T-helper 2 cell (primary cell): ENCODE results near the gene PIBF1.
"Not testable (repeated sequence)": the region's sequence is repeated elsewhere in the genome, so short reads cannot be mapped to it uniquely, and the experiment has no call there.

Source experiments
- DNase-seq, 5 experiments: peaks; one replicate each; pipeline versions ENCODE4 v3.0.0 to v3.0.0-alpha.2; 2012 to 2022

PIBF1 gene

DNA sequence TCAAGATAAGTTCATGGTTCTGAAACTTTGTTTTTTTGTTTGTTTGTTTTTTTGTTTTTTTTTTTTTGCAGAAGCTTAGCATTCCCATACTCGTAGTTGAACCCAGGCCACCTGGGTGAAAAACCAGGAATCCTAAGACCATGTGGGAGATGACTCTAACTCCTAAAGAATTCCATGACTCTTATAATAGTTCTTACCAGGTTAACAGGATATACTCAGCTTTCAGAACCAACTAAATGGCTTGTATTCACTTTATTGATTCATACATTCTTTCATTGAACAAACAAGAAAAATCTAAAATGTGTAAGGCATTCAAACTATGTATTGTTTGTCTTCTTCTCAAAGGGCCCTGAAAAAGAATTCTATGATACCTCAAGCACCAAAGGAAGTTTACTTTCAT, 236.4 kb downstream of the PIBF1 start:
- DNase-seq, result no peak

DNA sequence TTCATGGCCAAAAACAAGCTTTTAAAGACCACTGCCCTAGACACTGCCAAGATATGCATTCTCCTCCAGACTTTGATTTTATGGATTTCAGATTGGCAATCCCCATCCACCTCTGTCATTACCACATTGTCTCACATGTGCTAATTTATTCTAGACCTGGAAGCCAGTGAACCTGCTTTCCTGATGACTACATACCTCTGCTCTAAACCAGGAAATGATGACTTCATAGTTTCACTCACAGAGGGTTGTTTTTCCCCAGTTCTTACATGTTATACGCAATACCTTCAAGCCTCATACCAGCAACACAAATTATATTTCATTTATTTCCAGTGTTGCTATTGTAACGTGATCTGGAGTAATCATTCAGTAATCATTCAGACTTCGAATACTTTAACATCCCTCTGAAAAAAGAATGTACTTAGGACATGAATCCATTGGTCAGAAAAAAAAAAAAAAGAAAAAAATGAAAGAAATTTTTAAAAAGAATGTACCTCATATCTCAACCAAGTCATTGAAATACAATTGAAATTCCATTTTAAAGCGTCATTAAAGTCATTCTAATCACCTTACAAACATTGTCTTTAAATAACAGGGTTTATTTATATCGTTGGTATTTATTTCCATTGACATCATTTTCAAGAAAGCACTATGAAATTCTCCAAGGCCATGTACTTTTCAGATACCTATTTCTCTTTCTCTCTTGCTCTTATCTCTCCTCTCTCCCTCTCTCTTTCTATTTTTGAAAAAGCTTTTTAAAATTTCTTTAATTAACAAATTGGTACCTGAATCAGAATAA, 243.5 kb downstream of the PIBF1 start:
- no peak for DNase-seq

DNA sequence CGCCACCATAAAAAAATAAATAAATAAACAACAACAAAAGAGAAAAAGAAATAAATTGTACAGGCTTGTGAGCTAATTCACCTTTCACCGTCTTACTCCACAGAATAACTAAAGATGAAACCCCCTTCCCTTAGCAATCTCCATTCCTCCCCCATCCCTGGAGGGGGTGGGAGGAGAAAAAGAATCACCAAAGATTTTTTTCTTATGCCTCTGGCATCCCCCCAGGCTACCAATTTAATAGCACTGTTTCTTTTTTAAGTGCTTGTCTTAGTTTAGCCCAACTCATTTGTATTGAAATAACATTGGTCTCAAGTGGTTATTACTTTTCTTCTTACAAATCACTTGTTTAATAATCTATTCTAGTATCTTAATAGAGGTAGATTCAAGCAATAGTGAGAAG, 253.0 kb downstream of the PIBF1 start:
- DNase-seq, result no peak

DNA sequence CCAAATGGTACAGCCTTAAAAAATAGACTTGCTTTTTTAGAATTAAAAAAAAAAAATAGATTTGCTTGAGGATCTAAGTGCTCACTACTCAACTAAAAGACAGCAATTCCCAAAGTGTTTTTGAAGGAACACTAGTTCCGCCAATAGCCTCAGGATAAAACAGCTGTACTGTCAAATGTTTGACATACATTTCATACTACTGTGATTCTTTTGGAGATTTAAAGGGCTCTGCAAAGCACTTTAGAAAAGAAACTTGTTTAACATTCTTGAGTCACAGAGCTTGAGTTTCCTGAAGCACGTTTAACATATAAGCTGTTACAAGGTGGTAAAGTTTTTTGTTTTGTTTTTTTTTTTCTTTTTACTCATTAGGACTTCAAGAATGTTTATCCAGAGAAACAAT, 253.7 kb downstream of the PIBF1 start:
- no peak for DNase-seq

DNA sequence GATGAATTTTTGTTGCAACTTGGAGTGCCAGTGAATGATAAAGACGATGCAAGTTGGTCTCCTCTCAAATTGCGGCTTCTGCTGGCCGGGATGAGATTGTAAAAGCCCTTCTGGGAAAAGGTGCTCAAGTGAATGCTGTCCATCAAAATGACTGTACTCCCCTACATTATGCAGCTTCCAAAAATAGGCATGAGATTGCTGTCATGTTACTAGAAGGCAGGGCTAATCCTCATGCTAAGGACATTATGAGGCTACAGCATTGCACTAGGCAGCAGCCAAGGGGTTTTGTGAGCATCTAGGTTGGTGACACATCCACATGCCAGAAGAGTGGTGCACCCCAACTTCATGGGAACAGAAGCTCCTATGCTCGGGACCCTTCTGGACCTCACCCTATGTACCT, 254.6 kb downstream of the PIBF1 start:
- DNase-seq, result no peak

DNA sequence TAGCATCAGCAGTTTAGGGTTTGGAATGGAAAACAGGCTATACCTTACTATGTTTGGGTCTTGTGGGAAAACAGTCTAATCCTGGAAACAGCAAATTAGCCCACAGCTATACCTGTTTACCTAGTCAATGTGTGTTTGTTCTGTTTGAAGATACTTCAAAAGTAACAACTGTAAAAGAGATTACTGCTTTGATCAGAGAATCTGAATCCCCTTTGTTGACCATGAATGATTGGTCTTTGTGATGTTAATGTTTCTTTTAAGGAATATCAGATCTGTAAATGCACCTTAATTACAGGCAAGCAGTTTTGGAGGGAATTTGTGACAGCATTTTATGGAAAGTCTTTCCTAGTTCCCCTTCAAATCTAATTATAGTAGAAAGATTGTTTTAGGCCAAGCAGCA, 256.1 kb downstream of the PIBF1 start:
- no peak for DNase-seq

DNA sequence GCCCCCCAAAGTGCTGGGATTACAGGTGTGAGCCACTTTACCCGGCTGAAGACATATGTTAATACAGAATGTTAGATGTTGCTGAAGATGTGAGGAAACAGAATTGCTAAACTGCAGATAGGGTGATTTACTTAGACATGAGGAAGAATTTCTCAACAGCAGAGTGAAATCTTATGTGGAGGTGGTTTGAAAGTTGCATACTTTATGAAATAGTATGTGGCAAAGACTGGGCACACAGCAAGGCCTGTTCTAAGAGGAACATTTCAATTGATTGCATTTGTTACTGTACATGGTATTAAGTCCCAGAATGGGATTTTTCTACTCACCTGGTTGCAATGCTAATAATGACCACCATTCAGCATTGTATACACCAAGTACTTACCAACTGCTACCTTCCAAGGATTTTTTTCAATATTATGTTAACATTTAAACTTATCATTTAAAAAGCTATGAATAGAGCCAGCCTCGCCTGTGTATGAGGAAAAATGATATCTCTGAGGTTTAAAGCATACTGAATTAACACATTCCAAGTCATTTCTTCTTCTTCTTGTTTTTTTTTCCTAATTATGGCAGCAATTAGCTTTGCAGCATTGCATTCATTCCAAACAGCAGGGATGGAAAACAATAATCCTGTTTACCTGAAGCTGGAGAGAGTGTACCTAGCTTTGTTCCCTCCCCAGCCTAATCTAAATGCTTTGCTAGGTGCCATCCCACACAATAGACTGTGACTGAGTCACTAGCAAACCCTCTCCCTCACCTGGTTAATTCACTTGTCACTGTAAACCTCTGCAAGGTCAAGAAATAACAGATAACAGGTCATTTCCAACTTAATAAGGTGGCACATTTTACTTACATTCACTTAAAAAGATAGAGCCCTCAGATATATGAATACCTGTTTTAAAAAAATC, 257.5 kb downstream of the PIBF1 start:
- no peak for DNase-seq

DNA sequence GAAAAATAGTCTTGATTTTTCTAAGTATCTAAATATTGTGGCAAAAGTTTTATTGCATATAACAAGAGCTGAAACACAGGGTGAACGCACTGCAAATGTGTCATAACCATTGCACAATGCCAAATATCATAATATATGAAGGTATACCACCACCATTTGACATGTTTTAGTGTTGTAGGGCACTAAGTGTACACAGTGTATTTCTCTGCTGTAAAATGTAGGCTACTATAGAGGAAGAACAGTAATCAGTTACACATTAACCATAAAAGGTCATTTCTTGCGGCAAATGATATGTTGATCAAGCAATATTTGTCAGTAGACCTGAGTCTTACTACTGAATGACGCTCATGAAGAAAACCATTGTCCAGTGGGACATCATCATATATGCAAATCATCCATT, 258.6 kb downstream of the PIBF1 start:
- DNase-seq, result no peak

DNA sequence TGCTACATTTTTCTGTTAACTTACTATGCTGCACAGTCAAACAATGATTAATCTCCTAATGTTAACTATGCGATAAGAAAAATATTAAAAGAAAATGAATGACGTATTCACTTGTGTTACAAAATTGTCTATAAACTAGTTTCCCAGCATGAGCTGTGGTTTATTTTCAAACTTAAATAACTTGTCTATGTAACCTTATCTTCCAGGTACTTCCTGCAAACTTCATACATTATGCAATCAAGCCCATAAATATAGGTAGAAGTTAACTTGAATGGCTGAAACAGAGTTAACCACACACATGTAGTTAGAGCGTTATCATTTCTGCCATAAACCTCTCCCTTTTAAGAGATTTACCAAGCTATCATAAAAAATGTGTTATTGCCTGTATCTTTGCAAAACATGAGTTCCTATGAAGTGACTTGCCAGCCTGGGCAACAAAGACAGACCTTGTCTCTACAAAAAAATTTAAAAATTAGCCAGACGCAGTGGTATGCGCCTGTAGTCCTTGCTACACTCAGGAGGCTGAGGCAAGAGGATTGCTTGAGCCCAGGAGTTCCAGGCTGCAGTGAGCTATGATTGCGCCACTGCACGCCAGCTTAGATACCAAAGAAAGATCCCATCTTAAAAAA, 259.1 kb downstream of the PIBF1 start:
- no peak for DNase-seq

DNA sequence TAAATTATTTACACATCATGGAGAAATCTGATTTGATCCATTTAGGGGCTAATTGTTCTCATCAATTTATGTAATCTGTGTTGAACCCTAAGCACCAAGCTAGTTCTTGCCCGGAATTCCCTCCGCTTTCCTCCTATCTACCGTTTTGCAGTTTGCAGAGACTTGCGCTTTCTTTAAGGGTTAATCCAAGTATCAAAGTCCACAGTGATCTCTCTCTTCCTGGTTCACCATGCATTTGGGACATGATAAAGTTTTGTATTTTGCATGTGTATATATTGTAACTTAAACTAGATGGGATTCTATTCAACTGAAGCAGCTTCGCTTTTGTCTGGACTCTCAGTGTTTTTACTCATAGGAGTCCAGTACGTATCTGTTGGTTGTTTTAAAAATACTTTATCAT, 263.1 kb downstream of the PIBF1 start:
- no peak for DNase-seq

DNA sequence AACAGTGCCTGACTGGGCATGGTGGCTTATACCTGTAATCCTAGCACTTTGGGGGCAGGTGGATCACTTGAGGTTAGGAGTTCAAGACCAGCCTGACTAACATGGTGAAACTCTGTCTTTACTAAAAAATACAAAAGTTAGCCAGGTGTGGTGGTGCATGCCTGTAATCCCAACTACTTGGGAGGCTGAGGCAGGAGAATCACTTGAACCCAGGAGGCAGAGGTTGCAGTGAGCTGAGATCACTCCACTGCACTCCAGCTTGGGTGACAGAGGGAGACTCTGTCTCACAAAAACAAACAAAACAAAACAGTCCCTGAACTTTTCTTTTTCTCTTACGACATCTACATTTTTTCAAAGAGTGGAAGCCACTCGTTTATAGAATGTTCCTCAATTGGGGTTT, 266.7 kb downstream of the PIBF1 start:
- DNase-seq, result not testable (repeated sequence)

DNA sequence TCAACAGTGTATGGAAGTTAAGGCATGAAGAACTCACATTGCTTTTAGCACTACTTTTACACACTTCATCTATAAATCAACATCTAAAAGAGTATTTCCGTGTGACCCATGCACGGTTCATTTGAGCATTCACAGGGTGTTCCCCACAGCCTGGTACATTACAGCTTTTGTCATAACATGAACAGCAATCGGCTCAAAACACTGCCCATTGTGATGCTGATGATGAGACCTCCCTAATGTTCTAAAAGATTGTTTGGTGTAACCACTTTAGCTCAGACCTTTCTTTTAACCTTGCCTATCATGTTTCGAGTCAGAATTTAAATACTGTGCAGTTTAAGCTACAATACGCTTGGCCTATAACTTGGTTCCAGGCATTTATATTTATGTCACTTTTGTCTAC, 272.8 kb downstream of the PIBF1 start:
- DNase-seq, result no peak

DNA sequence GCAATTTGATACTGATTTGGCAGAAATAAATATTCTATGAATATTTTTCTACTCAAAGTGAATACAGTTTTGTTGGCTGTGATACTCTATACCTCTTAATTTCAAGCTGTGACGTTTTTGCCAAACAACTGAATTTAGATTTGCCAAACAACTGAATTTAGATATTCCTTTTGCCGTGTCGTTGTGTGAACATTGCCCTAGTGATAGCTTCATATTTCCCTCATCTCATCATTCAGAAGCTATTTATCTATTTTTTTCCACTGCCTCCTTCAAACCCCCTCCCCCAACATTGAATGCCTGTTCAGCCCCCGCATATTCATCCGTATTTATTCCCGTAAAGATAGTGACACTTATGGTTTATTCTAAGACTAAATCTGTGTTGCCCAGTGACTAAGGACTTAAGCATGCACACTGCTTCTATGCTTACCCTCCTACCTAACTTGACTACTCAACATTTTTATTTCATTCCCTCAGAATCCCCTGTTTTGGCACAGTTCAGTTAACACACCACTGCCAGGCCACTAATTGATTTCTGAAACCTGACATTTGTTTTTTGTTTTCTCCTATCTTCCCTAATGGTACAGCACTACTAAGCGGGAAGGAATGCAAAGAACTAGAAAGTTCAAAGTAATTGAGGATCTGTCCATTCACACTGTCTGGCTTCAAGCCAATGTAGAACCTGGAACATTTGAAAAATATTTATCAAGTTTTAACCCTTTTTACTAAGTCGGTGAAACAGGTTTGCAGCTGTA, 274.1 kb downstream of the PIBF1 start:
- DNase-seq, result no peak

DNA sequence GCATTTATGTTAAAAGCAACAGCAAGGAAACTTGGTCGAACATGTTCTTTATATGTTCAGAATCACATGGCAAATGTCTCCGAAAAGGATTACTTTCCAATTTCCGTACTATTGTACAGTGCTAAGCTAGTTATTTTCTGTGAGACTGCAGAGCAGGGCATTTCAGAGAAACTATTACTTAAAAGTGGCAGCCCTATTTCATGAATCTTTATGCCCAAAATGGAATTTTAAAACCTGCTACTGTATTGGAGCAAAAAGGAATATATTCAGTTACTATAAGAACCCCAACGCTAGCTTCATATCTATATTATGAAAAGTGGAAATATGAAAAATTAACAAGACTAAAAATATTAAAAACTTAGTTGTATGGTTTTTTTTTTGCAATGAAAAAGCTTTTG, 274.6 kb downstream of the PIBF1 start:
- DNase-seq, result no peak

DNA sequence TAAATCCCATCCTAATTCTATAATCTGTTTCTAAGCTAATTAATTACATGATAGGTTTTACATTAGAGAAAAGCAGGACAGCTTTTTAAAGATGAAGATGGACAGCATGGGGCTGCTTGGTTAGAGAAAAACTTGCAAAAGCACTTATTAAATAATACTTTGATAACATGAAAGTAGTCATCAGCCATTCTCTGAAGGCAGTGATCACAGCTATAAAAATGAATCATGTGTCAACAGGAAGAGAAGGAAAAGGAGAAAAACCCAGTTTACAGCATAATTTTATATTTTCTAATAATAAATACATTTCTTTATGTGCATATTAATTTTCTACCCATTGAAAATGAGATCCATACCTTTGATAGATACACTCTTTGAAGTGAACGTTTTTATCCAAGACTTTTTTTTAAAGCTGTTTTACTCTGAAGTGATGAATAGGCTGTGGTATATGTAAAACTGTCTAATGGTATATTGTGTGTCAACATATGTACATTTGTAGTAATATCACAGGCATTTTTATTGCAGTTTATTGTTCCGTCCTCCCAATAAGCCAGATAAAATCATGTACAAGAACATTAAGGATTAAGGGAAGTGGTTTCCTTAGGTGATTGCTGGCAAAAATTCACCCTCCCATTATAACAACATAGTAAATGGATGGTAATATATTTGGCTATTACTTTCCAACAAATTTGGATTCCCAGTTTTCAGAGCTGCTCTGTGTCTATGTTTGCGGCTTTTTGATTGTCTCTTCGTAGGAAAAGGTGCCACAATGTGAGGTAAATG, 275.5 kb downstream of the PIBF1 start:
- DNase-seq, result no peak

DNA sequence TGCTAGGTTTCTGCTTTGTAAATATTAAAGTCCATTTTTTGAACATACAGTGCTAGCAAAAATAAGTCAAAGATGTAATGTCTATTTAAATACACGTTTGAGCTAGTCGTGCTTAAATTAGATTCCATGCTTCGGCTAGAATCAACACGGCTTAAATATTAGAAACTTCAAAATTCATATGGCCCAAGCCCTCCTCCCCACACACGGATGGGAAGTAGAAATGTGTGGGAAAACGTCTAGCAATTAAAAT, 276.1 kb downstream of the PIBF1 start:
- no peak for DNase-seq

DNA sequence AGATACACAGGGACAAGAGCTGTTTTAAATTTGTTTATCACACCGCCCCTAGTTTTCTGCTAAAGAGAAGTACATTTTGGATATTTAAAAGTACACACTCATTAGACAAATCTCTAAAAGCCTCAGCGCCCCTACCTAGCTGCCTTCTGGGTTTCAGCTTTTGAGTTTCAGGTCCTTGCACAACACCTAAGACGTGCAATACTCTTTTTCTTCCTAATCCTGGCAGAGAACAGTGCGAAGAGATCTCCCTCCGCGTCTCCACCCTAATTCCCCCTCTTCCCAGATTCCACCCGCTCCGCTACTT, 276.5 kb downstream of the PIBF1 start:
- no peak for DNase-seq

DNA sequence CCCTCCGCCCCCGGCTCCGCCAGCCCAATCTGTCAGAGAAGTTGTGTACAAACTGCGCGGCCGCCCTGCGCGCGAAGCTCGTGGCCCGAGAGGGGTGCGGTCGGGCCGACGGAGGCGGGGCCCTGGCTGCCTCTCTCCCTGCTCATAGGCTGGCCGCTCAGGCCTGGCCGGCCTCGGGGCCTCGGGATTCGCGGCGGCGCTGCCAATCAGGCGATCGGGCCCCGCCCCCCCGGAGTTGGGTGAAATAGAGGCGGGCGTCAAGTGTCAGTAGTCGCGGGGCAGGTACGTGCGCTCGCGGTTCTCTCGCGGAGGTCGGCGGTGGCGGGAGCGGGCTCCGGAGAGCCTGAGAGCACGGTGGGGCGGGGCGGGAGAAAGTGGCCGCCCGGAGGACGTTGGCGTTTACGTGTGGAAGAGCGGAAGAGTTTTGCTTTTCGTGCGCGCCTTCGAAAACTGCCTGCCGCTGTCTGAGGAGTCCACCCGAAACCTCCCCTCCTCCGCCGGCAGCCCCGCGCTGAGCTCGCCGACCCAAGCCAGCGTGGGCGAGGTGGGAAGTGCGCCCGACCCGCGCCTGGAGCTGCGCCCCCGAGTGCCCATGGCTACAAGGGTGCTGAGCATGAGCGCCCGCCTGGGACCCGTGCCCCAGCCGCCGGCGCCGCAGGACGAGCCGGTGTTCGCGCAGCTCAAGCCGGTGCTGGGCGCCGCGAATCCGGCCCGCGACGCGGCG, 277.0 kb downstream of the PIBF1 start, which contains the start of gene KLF5:
KLF5 (plus strand) TSS at position 270 of the 724 bp plus-strand sequence; CDS start at position 593, 323 bp downstream.
- peak; percentile 86 to 95 (median 94) for DNase-seq

DNA sequence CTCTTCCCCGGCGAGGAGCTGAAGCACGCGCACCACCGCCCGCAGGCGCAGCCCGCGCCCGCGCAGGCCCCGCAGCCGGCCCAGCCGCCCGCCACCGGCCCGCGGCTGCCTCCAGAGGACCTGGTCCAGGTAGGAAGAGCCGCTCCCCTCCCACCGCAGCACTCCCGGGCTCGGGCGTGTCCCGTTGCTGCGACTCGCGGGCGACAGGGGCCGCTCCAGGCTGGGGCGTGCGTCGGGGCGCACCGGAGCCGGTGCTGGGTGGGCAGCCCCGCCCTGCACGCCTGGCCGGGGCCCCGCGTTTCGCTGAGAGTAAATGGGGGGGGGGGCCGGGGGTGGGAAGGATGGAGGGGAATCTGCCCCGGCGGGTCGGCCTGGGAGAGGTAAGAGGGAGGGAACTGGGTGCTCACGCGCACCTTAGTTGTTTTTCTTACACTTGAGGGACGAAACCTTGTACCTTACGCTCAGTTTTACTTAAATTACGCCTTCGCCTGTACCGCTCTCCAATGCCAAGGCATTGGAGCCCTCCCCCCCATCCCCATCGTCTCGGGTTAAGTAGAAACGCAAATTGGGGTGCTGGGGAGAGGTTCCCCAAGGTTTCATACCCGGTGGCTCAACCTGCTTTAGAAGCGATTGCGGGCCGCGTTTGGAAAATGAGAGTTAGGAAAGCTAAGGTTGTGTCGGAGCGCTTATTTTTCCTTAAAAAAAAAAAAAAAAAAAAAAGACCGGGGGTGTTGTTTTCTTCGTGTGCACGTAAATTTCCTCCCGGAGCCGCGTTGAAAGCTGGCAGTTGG, 277.7 kb downstream of the PIBF1 start:
- peak; percentile 16 to 43 (median 24) for DNase-seq

DNA sequence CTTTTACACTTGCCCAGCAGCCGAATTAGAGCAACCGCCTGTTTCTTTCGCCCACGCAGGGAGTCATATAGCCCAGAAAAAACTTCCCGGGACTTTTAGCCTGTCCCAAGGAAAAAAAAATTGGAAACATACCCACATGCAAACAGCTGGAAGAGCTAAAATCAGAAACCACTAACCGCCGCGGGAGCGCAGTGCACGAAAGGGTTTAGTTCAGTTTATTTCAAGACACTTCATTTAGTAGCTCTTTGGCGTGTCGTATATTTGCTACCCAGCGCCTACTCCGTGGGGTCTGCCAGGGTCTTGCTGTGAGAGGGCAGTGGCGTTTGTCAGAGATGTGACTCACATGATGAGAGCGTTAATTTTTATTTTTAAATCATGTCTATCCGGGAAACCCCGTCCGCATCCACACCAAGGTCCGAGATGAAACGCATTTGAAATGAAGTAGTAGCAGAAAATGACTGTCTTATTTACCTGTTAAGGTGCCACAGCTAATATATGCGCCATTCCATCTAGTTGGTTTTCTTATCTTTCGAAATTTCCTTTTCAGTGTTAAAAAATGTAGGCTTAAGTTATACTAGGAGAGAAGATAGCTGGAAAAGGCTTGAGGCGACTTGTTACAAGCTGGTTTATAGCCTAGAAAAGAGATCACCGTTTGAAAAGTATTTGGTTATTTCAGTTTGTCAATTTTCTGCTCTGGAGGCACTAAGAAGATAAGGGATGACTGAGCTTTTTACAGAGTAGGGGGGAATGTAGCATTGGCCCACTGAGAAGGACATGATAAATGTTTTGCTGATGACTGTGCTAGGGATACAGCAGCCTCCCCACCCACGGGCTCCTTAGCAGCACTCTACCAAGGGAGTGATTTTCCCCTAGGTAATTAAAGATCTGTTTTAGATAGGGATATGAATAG, 278.6 kb downstream of the PIBF1 start:
- DNase-seq, result no peak
